NCI-H1436 treated with DMSO at 0.1 percent for 48 hours (cell line): Measurements from ENCODE around the gene INHA.

Source experiments
- DNase-seq: peaks from one replicate; lab custom pipeline; 2025; lab: John Stamatoyannopoulos, UW

The INHA gene

GRCh38 chr2:219540784-219541504 is 31.2 kb upstream of the INHA start:
- no peak for DNase-seq

GRCh38 chr2:219541611-219542180 is 30.4 kb upstream of the INHA start:
- DNase-seq, result peak; percentile 35

- DNase-seq, result no peak
These were observed 29.0 kb upstream of the INHA start for GRCh38 chr2:219542931-219543595.

- DNase-seq, result peak; percentile 93
These were observed 28.3 kb upstream of the INHA start, which contains the start of the genes CHPF and TMEM198 for GRCh38 chr2:219543596-219544358. Gene CHPF (minus strand): TSS chr2:219543809. CDS start chr2:219543538, 271 bp downstream. Gene TMEM198 (plus strand): TSS chr2:219544028. CDS start chr2:219544728, 700 bp downstream.

GRCh38 chr2:219544567-219544966 is 27.5 kb upstream of the INHA start:
- DNase-seq, result no peak

- DNase-seq, result no peak
These were observed 26.7 kb upstream of the INHA start for GRCh38 chr2:219545295-219545942.

- no peak for DNase-seq
These were observed 26.2 kb upstream of the INHA start for GRCh38 chr2:219545943-219546352.

GRCh38 chr2:219547621-219548020 is 24.5 kb upstream of the INHA start:
- no peak for DNase-seq

- no peak for DNase-seq
These were observed 23.1 kb upstream of the INHA start for GRCh38 chr2:219548990-219549389.

GRCh38 chr2:219549619-219550018 is 22.5 kb upstream of the INHA start:
- DNase-seq, result no peak

GRCh38 chr2:219551441-219552381 is 20.4 kb upstream of the INHA start:
- no peak for DNase-seq

- DNase-seq, result no peak
These were observed 19.5 kb upstream of the INHA start for GRCh38 chr2:219552382-219553167.

GRCh38 chr2:219553168-219553417 is 19.0 kb upstream of the INHA start:
- DNase-seq, result no peak

- no peak for DNase-seq
These were observed 18.6 kb upstream of the INHA start for GRCh38 chr2:219553463-219553963.

- DNase-seq, result no peak
These were observed 17.8 kb upstream of the INHA start for GRCh38 chr2:219554350-219554749.

- no peak for DNase-seq
These were observed 16.2 kb upstream of the INHA start for GRCh38 chr2:219555956-219556355.

- DNase-seq, result no peak
These were observed 15.7 kb upstream of the INHA start for GRCh38 chr2:219556413-219556812.

GRCh38 chr2:219557320-219557719 is 14.8 kb upstream of the INHA start:
- no peak for DNase-seq

- DNase-seq, result no peak
These were observed 14.0 kb upstream of the INHA start for GRCh38 chr2:219557791-219558785.
